Measurements from ENCODE around the gene GNB4. TPM values are rescaled to one million over a fixed set of nuclear protein-coding genes. Genes with fewer than 3 reads are reported as not detected.

Gene GNB4
- total RNA-seq, 1 experiment from 2014 or later, result 57.0 TPM

DNA sequence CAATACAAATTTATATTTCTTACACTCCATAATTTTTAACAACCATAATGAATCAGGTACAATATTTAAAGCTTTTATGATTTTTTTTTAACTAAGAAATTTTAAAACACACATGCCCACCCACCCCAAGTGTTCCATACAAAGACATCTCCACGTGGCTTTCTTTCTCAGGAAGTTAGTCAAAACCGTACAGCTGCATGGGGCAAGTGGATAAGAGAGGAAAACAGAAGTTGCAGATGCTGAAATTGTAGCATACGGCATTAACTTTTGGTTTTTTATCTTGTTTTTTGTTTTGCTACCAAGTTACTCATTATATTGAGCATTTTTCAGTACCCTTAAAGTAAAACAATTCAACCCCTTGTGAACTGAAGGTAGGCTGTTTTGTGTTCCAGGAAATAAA, 14.8 kb downstream of the GNB4 start:
- no peak for DNase-seq (ENCODE audit: low read depth)

DNA sequence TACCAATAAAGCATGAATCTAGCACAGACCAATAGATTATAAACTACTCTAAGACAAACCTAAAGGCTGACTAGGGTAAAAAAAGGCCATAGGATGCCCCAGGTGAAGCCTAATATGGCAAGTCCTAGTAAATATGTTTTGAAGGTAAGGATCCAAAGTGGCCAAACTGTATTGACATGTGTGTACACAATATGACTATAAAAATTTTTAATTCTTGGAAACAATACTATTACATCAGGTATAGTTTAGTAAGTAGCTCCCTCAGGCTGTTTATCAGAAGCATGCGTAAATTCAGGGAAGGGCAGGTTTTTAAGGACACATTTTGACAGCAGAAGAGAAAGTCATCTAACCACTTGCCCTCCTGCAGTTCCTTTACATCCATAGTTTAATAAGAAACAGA, 18.8 kb downstream of the GNB4 start:
- no peak for DNase-seq (ENCODE audit: low read depth)

DNA sequence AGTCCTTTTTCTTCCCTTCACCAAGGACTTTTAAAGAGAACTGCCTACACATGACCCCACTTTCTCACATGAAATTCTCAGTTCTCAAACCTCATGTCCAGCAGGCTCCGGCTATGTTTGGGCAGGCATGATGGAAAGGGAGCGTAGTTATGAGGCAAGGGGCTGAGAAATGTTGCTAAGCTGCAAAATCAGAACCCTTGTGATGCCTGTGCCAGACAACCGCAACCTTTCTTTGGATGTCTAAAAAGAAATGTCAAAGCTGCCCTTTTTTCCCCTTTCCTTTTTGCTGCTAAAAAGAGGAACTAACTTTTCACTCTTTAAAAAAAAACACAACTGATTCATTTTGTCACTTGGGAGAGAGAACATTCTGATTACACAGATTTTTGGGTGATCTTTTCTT, 19.2 kb downstream of the GNB4 start:
- no peak for DNase-seq (ENCODE audit: low read depth)

DNA sequence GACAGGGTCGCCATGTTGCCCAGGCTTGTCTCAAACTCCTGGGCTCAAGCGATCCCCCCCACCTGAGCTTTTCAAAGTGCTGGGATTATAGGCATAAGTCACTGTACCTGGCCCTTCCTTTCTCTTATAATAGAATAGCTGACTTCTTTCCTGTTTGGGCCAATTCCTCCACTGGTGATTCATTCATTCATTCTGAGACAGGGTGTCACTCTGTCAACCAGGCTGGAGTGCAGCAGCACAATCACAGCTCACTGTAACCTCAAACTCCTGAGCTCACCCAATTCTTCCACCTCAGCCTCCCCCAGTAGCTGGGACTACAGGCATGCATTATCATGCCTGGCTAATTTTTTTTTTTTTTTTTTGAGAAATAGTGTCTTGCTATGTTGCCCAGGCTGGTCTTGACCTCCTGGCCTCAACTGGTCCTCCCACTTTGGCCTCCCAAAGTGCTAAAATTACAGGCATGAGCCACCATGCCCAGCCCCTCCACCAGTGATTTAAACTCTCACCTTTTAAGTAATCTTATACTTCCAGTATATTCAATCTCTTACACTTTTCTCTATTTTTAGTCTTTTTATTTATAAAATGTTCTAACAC, 20.9 kb downstream of the GNB4 start:
- peak; percentile 41 for DNase-seq (ENCODE audit: low read depth)

DNA sequence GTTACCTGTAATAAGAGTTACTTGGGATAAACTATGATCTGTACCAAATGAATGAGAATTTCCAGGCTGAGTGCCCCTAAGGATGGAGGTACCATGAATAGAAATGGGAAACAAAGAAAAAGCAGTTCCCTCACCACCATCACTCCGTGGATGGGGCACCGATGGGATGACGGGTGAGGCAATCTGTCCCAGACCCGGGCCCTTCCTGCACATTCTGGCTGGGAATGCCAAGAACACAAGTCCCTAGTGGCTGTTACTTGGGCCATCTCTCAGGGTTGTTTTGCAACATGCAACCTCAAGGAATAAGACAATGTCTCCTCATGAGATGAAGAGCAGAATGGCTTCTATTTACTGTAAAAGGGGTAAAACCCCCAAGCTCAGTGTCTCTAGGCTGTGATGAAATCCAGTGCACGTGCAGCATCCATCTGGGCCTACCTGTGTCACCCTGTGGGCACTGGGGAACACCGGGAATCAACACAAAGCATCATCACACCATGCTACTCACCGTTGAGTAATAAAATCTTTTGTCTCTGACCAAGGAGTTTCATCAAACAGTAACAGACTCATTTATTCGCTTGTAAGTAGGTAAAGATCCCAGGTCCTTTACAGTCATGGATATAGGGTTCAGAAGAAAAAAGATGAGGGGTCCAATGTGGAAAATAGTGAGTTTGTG, 22.3 kb downstream of the GNB4 start:
- DNase-seq (ENCODE audit: low read depth), result no peak

DNA sequence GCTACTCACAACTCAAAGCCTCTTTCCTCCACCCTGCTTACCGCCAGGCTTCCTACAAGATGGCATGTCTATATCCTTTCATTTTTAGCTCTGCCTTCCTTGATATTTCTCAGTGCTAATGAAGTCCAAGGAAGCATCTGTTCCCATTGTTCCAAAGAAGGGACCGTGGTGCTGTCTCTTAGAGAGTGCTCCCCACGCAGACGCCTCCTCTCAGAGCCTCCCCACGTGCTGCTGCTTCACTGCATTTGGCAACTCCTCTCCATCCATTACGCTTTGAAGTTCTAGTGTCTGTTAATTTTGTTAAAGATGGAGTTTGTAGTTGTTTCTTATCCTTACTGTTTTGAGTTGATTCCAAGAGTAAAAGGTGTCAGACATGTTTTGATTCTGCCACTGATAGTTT, 26.2 kb downstream of the GNB4 start:
- DNase-seq (ENCODE audit: low read depth), result no peak

DNA sequence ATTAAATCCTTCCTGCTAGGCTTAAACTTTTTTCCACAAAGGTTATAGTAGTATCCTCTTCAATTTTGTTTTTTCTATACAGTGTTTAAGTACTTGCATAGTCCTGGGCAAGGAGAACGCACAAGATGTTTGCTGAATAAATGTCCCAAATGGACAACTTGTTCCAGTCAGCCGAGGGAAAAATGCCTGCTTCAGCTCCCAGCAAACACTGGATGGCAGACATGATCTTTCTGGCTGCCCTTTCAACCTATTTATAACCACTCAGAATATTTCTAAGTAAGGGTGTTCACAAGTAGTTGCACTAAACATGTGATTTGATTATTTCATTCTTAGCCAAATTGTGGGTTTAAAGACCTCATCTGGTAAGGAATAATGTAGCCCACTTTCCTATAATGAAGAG, 29.8 kb downstream of the GNB4 start:
- peak; percentile 32 for DNase-seq (ENCODE audit: low read depth)

DNA sequence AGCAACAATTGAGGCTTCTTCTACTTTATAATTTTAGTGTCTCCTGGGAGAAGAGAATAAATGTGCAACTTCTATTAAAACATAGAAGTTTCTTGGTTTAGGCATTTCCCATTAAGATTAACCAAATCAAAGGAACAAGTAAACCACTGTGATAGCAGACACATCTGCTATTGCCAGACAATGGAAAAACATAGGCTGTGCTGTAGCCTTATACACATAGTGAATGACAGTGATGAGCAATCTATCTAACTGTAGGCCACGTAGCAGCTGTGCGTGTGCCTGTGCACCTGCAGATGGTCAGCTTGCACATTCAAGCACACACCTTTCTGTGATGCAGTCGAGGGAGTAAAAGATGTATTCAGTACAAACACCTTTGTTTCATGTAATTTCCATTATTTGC, 32.7 kb downstream of the GNB4 start:
- no peak for DNase-seq (ENCODE audit: low read depth)

DNA sequence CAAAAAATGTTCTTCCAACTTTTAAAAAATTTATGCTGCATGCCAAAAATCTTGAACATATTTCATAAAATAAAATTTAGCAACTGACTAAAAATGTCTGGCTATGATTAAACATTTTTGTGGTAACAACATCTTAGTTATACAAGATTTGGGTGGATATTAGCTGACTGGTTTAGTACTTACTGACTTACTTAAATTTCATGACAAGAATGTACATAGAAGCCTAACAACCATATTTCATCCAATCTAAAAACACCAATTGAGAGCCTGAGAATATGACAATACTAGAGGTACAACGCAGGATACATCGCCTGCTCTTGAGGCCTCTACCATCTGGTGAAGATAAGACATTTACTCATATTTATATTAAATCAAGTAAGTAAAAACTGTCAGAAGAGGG, 34.6 kb downstream of the GNB4 start:
- DNase-seq (ENCODE audit: low read depth), result no peak

DNA sequence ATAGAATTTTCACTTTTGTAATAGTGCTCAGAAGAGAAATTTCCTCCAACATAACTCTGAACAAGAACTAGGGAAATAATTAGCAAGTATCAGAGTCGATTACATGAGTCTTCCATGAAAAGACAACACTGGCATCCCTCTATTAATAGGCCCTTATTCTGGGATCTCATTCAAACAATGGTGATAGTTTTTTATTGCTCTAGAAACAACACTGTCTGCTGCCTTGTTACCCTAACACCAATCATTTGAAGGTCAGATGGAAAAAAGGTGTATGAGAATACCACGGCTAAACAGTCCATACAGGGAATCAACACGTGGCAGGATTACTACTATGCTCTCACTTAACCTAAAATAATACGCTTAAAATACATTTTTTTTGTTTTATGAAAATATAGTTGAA, 35.9 kb downstream of the GNB4 start:
- DNase-seq (ENCODE audit: low read depth), result no peak

DNA sequence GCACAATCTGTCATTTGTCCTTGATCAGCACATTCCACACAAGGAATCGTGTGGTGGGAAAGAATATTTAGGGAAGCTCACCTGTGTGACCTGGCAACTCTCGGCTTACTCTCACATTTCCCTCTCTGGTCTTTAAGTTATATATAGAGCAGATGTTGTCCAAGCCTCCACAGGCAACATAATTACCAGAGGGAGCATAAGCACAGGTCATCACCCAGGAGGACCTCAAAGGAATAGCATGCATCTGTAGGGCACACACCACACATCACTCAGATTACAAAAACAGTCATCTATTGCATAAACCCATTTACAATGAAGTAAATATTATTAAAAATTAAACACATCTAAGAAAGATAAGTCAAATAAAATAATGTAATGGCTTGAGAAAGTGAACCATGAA, 36.5 kb downstream of the GNB4 start:
- DNase-seq (ENCODE audit: low read depth), result no peak

DNA sequence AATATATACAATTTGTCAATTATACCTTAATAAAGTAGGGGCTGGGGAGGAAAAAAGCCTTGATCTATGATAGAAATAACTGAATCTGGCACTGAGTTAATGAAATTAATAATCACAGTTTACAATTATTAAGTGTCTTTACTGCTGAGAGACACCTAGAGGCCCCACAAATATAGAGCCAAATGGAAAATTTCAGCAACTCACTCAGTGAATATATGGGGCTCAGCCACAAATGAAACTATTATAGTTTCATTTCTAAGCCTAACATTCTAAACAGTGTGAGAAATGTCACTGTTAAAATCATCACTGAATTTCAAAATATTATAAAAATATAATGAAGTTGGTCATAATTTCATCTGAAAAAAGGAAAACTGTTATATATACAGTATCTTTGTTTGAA, 40.3 kb downstream of the GNB4 start:
- DNase-seq (ENCODE audit: low read depth), result no peak

DNA sequence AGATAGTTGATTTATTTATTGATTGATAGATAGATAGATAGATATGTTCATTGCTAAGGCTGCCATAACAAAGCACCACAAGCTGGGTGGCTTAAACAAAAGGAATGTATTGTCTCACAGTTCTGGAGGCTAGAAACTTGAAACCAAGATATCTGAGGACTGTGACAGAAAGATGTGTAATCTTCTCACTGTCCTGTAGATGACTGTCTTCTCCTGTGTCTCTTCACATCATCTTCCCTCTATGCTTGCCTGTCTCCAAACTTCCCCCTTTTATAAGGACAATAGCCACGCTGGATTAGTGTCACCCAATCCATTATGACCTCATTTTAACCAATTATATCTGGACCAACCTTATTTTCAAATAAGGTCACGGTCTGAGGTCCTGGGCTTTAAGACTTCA, 40.9 kb downstream of the GNB4 start:
- peak; percentile 23 for DNase-seq (ENCODE audit: low read depth)

DNA sequence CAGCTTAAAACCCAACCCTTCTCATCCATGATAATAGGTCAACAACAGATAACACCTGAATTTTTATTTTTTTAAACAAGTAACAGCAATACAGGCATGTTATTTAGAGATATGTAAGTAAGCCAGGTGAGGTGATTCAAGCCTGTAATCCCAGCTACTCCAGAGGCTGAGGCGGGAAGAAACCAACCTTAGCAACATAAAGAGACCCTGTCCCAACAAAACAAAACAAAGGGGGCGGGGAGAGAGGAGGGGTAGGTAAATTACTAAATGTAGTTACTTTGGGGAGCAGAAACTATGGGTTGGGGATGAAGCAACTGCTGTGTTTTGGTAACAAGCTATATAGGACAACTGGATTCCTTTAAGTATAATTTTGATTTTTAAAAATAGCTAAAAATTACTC, 47.0 kb downstream of the GNB4 start:
- no peak for DNase-seq (ENCODE audit: low read depth)

DNA sequence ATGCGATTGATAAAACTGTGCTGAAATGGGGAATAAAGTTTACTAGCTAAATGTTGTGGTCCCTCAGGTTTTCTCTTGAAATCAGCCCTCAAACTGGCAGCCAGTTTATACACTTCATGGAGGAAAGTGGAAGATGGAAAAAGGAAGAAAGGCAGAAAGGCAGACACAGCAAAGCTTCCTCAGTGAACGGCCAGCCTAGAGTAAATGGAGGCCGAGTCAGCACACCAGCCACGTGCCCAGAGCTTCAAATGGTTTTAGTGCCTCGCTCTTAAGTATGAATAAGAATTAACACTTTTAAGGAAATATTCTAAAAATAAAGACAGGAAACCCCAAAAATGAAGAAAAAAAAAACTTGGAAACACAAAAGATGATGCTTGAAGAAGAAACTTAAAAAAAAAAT, 48.3 kb downstream of the GNB4 start:
- no peak for DNase-seq (ENCODE audit: low read depth)

DNA sequence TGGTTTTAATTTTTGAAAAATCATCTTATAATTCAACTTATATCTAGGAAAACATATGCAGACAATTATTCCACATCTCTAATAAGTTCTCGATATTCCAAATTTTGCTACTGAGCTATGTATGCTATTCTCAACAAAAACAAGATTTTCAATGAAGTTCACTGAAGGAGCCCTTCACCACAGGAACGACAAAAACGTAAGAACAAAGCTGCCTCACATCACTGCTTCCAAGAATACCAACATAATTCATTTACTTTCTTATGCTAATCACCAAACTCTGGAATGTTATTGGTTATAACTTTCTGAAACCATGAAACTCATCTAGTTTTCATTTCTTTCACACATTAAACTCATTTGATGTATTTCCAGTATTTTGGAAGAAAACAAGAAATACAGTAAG, 49.7 kb downstream of the GNB4 start:
- no peak for DNase-seq (ENCODE audit: low read depth)

DNA sequence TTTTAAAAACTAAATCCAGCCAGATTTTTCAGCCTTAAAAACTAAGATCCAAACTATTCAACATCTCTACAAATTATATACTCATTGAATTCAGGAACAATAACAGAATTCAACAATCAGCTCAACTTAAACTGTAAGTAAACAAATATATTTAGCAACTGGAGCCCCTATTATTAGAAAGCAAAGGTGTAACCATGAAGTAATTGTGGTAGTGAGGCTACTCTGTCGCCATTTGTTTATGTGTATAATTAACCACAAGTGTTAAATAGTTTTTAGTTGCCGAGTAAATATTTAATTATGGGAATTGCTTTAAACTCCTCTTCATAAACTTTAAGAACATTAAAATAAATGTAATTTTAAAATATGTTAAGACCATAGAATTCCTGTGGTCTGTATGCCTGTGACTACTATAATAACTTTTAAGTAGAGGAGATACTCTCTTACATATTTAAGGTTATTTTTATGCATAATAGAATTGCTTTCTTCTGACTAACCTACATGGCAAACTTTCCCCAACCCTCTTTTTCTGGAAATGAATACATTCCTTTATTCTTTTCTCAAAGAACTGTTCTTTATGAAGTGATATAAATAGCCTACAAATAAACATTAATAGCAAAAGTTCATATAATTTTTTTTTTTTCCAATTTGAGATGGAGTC, 52.6 kb downstream of the GNB4 start:
- no peak for DNase-seq (ENCODE audit: low read depth)

DNA sequence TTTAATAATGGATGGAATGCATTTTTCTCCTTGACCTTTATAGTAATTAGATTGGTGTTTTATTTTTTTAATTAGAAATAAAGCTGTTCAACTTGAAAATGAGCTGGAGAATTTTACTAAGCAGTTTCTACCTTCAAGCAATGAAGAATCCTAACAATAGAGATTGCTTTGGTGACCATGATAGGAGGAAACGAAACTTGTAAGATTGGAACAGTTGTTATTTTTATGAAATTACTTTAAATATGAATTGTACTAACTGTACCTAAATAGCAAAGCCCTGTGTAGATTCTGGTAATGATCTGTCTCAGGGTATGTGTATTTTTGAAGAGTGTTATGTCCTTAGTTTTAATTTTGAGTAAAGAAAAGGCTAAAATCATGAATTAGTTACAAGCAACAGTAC, 59.4 kb downstream of the GNB4 start:
- DNase-seq (ENCODE audit: low read depth), result no peak

DNA sequence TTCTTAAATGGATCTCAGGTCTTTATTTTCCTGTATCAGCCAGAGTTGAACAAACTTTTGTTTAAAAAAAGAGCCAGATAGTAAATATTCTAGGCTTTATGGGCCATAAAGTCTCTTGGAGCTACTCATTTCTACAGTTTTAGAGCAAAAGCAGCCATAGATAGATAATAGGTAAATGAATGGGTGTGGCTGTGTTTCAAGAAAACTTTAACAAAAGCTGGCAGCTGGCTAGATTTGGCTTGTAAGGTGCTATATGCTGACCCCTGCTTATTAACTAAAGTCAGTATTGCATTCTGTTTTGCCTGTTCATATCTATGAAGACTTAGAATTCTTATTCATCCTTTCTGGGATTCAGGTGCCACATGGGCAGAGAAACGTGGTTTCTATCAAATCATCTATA, 74.8 kb downstream of the GNB4 start:
- DNase-seq (ENCODE audit: low read depth), result no peak

DNA sequence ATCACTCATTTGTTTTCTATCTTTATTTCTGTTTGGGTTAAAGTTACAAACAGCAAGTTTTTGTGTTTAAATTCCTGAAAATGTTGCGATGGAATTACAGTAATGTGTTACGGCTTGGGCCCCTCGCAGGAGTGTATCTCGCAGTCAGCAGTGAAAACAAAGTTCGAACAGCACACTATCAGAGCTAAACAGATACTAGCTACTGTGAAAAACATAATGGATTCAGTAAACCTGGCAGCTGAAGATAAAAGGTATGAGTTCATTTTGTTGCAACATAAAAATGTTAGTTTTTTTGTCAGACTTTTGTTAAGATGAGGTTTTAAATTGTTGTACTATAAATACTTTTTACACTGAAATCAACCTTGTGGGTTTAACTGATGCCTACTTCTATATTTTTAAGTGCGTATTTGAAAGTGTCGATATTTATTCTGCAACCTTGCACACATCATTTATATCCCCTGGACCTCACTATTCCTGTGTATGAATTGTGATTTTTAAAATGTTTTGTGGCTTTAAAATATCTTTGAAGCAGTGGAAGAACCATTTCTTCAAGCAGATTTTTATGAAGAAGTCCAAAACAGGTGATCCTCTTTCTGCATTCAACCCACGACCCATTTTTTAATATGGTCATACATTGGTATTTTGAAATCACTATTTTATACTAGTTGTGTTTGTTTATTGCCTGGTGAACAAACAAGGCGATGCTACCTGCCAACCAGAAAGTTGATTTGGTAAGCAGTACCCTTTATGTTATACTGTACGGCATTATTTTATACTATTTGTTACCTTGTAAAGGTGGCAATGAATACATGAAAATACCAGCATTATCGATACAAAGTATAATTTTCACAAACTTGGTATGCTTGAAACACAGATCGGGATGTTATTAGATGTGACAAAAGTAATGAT, 75.9 kb downstream of the GNB4 start:
- DNase-seq (ENCODE audit: low read depth), result no peak

DNA sequence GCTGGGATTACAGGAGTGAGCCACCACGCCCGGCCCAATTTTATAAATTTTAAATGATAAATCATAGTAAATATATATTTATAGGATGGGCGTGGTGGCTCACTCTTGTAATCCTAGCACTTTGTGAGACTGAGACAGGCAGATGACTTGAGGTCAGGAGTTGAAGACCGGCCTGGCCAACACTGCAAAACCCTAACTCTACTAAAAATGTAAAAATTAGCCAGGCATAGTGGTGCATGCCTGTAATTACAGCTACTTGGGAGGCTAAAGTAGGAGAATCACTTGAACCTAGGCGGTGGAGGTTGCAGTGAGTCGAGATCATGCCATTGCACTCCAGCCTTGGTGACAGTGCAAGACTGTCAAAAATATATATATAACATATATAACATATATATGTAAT, 77.3 kb downstream of the GNB4 start:
- DNase-seq (ENCODE audit: low read depth), result no peak

DNA sequence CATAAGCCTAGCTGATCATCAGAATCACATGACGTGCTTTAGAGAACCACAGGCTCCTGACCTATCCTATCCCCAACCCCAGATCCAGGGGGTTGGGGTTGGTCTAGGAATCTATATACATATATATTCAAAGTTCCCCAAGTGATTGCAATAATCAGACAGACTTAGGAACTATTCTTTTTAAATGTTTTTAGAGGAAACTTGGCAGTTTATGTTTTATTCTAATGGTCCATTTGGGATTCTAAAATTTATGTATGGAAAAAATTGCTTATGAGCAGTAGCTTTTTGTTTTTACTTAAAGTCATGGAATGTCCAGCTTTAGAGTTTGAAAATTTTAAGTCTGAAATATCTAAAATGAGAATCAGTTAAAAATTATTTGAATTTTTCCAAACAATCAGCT, 81.6 kb downstream of the GNB4 start:
- DNase-seq (ENCODE audit: low read depth), result no peak

DNA sequence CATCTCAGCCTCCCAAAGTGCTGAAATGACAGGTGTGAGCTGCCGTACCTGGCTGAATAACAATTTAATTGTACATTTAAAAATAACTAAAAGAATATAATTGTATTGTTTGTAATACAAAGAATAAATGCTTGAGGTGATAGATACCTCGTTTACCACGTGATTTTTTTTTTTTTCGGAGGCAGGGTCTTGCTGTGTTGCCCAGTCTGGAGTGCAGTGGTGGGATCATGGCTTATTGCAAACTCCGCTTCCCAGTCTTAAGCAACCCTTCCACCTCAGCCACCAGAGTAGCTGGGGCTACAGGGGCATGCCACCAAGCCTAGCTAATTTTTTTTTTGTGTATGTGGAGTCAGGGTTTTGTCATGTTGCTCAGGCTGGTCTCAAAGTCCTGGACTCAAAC, 87.9 kb downstream of the GNB4 start:
- DNase-seq (ENCODE audit: low read depth), result no peak
